Cardiac fibroblast (primary cell): ENCODE data around the gene SERTAD4.

Experiments
- DNase-seq, 2 donors: peaks; one replicate each; pipeline versions ENCODE4 v3.0.0 to v3.0.0-alpha.2; 2010; ENCODE audit warnings: low read depth in 2 of 2
- H3K4me3 ChIP-seq, 2 donors: replicated peaks in 1 of 2; 1 replicate in 1 of 2; 2 replicates in 1 of 2; pipeline ENCODE4 v1.5.1; 2011; ENCODE audit warnings: low read depth in 2 of 2, low read length in 2 of 2, mild to moderate bottlenecking in 2 of 2, moderate library complexity in 1 of 2
- TF ChIP-seq, protein P1 (sequence below): IDR thresholded peaks from one replicate; pipeline ENCODE4 v1.5.1; 2011; ENCODE audit warnings: low read depth, mild to moderate bottlenecking, low read length, inconsistent platforms

The SERTAD4 gene

DNA sequence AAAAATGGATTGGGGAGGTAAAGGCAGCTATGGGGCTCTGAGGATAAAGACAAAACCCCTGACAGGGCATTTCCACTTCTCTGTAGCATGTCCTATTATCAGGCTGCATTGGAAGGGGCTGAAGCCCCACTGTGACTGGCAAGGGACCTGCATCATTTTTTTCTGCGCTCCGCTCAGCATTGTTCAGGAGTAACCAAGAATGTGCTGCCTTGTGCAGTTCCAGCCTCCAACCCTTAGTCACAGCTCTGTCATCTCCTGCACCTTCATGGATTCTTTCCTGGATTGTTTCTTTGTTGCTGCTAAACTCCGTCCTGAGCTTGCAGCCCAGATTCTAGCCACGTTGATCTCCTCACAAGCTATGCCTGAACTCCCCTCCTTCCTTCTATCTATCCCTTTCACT is 37.4 kb downstream of the SERTAD4 start:
- TF ChIP-seq, protein P1, sequence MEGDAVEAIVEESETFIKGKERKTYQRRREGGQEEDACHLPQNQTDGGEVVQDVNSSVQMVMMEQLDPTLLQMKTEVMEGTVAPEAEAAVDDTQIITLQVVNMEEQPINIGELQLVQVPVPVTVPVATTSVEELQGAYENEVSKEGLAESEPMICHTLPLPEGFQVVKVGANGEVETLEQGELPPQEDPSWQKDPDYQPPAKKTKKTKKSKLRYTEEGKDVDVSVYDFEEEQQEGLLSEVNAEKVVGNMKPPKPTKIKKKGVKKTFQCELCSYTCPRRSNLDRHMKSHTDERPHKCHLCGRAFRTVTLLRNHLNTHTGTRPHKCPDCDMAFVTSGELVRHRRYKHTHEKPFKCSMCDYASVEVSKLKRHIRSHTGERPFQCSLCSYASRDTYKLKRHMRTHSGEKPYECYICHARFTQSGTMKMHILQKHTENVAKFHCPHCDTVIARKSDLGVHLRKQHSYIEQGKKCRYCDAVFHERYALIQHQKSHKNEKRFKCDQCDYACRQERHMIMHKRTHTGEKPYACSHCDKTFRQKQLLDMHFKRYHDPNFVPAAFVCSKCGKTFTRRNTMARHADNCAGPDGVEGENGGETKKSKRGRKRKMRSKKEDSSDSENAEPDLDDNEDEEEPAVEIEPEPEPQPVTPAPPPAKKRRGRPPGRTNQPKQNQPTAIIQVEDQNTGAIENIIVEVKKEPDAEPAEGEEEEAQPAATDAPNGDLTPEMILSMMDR = no peak
- no peak for DNase-seq

DNA sequence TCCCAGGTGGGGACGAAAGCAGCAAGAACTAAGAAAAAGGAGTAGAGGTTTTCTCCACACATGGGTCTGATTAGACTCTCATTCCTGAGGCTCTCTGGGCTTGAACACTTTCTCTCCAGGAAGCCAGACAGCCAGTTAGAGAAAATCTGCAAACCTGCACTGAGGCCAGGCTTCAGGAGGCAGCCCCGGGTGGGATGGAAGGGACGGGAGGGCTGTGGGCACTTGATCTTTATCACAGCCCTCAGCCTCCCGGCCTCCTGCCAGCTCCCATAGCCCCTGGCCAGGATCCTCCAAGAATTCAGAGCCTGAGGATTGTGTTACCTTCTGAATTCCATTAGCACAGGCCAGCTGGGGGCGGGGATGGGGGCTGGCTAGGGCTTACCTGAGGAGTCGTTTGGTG is 40.1 kb downstream of the SERTAD4 start:
- no peak overlapping the region for H3K4me3 ChIP-seq
- TF ChIP-seq, protein P1 = no peak
- no peak for DNase-seq

More for the DNA sequence above, 37.4 kb downstream of the SERTAD4 start:
- no peak overlapping the region for H3K4me3 ChIP-seq

DNA sequence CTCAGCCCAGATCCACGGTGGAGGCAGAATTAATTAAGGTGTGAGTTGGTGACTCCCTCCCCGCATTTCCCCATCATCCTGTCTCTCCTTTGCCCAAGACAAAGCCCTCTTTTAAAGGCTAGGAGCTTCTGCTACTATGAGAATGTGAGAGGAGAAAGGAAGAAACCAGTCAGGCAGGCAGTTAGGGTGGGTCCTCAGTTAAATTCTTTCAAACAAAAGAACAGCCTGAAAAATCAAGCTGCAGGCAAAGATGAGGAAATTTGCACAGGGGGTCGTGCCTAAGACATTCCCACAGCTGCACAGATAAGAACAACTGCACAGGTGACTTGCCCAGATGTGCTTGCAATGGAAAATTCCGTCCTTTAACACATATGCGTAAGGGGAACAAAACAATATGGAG is 47.6 kb downstream of the SERTAD4 start:
- TF ChIP-seq, protein P1 = no peak
- H3K4me3 ChIP-seq = no peak overlapping the region
- DNase-seq = no peak

DNA sequence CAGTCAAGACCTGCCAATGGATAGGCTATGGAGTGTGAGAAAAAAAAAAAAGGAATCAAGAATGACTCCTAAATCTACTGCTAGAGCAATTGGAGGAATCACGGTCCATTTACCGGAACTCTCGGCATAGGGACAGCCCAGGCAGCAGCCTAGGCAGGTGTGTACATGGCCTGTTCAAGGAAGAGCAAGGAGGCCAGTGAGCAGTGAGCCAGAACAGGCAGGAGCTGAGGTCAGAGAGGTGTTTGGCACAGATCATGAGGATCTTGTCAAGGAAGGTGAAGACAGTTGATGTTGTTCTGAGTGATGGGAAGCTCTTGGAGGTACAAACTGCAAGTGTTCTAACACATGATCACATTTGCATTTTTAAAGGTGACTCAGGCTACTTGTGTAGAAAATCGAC is 55.5 kb downstream of the SERTAD4 start:
- no peak for DNase-seq
- TF ChIP-seq, protein P1 = no peak
- no peak overlapping the region for H3K4me3 ChIP-seq

- TF ChIP-seq, protein P1 = no peak
These were observed 56.7 kb downstream of the SERTAD4 start for GRCh38 chr1:210289248-210289647.

GRCh38 chr1:210291081-210291764 is 58.6 kb downstream of the SERTAD4 start:
- no peak overlapping the region for H3K4me3 ChIP-seq
- TF ChIP-seq, protein P1 = no peak
- DNase-seq = no peak

More at GRCh38 chr1:210289248-210289647, 56.7 kb downstream of the SERTAD4 start:
- H3K4me3 ChIP-seq = no peak overlapping the region
- no peak for DNase-seq

DNA sequence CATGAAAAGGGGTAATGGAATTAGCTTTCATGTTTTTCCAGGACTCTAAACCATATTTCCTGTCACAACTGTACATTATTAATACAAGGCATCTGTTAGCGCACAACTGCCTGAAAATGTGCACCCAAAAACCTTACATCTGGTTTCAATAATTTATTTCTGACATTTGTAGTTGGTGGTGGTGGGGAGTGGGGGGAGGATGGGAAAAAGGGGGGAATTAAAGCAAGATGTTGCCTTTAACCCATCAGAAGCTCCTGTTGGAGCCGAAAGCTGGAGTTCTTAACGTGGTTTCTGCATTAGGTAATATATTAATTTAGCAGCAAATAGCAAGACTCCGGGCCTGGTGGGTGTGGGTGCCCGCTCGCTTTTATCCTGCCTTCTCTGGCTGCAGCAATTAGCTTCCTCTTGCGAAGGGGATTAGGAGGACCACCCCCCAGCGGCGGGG is 59.2 kb downstream of the SERTAD4 start:
- TF ChIP-seq, protein P1 = no peak
- no peak for DNase-seq
- H3K4me3 ChIP-seq = no peak overlapping the region
